Immature natural killer cell (primary cell): ENCODE data around the gene VPS26B. TPM values are rescaled to one million over a fixed set of nuclear protein-coding genes. Genes with fewer than 3 reads are reported as not detected.
A peak's percentile ranks its signal among the peaks of the same experiment; 100 is the strongest.
"Not testable (repeated sequence)": the region's sequence is repeated elsewhere in the genome, so short reads cannot be mapped to it uniquely, and the experiment has no call there.

ENCODE experiments used
- DNase-seq, 3 donors: peaks; one replicate each; pipeline ENCODE4 v3.0.0; 2022; ENCODE audit warnings: mixed read lengths in 1 of 3
- H3K27ac Mint-ChIP-seq, 6 donors: one replicate each; pipeline ENCODE4 v1.8.0; 2020; ENCODE audit warnings: mixed read lengths in 6 of 6, mild to moderate bottlenecking in 5 of 6, inconsistent platforms in 4 of 6, moderate library complexity in 3 of 6
- H3K27me3 Mint-ChIP-seq, 3 donors: one replicate each; pipeline ENCODE4 v1.8.0; 2020 to 2021; ENCODE audit warnings: low read depth in 3 of 3, mild to moderate bottlenecking in 3 of 3, mixed read lengths in 3 of 3, moderate library complexity in 3 of 3, inconsistent platforms in 1 of 3
- H3K36me3 Mint-ChIP-seq, 3 donors: one replicate each; pipeline ENCODE4 v1.8.0; 2020; ENCODE audit warnings: mixed read lengths in 3 of 3, inconsistent platforms in 2 of 3, mild to moderate bottlenecking in 2 of 3
- H3K4me1 Mint-ChIP-seq, 2 donors: one replicate each; pipeline ENCODE4 v1.8.0; 2020; ENCODE audit warnings: inconsistent platforms in 2 of 2, mild to moderate bottlenecking in 2 of 2, mixed read lengths in 2 of 2, moderate library complexity in 1 of 2
- H3K4me3 Mint-ChIP-seq, 5 donors: one replicate each; pipeline ENCODE4 v1.8.0; 2020; ENCODE audit warnings: mild to moderate bottlenecking in 5 of 5, mixed read lengths in 5 of 5, inconsistent platforms in 3 of 5, moderate library complexity in 3 of 5
- H3K9me3 Mint-ChIP-seq, 6 donors: one replicate each; pipeline ENCODE4 v1.8.0; 2020; ENCODE audit warnings: mild to moderate bottlenecking in 6 of 6, mixed read lengths in 6 of 6, inconsistent platforms in 4 of 6, moderate library complexity in 3 of 6
- polyA plus RNA-seq, 3 donors: library from polyadenylated mRNA; unstranded; fragments of 300-500 nt; fragmentation: Illumina TruSeq; gene quantifications; one replicate each; pipeline ENCODE4 v1.2.3, GENCODE V29; 2021

The VPS26B gene
- 100 to 1,000 TPM in 1 of 3 donors, 10 to 100 TPM in 2; 76.2 to 110 (median 78.1) TPM for polyA plus RNA-seq

DNA sequence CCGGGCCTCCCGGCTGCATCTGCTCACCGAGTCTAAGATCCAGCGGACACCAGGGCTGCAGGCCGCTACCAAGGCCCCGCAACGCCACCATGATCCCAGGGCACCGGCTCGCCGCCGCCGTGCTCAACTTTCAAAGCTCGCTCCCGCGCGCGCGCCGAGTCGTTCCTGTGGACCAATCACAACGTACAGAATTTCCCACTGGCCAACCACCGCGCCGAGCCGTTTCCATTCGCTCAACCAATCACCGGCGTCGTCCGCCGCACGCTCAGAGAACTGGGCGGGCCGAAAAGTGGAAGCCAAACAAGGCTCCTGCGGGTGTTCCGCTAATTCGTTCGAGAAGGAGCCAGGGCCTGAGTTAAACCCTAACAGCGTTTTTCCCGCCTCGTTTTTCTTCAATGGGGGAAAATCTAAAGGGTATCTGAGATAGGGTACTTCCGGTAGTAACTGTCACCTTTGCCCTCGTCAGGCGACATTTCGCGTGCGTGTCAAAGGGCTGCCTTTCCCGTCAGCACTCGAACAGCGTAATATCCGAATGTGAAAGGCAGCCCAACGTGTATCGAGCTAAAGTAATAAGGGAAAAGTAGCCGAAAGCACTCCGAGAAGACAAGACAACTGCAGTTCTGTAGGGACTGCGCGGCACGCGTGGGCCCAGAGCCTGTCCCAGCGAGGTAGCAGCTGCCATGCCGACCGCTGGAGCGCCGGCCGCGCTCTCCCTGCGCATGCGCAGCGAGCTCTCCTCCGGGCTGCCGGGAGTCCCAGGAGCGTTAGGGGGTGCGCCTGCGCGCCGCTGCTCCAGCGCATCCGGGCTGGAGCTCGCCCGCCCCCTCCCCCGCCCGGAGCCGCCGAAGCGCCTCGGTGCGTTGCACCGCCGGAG, at the start of gene VPS26B, which contains the start of gene NCAPD3:
VPS26B (plus strand) TSS at position 836 of the 874 bp plus-strand sequence. CDS start 452 bp downstream, outside the sequence.
NCAPD3 (minus strand) TSS at position 132 of the 874 bp plus-strand sequence; CDS start at position 91, 41 bp downstream.
- Mint-ChIP-seq H3K4me3 (peak within 1 kb of the TSS; percentile 96 to 97 (median 96)), H3K36me3 (peaks cover 3 to 15% (median 11%) of the 10 kb centered on the region in 3 donors), H3K4me1 (peaks cover 57 to 62% of the 10 kb centered on the region in 2 donors), H3K9me3 (no peaks in the 10 kb centered on the region), H3K27me3 (peaks cover 10 to 23% (median 13%) of the 10 kb centered on the region in 3 donors), H3K27ac (peak within 1 kb of the TSS; percentile 96 to 98 (median 97))
- peak; percentile 94 to 96 (median 96) for DNase-seq

DNA sequence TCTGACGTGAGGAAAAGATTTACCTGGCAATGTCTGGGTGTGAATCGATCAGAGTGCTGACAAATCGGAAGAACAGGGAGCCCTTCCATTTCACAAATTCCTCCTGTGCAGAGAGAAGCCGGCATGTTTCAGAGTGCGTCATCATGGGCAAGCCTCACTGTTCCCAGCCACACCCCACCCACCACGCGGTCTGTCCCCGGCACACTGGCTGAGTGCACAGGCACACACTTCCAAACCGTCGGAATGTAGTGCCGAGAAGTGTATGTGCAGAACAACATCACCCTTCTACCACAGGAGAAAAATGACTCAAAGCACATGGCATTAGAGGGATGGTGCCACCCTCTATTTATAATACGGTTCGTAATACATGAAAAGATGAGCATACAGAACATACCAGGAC, 48.2 kb upstream of the VPS26B start:
- H3K27me3 Mint-ChIP-seq = peaks cover 0 to 3% (median 1%) of the 10 kb centered on the region in 3 donors
- H3K36me3 Mint-ChIP-seq = peaks cover 22 to 53% (median 37%) of the 10 kb centered on the region in 3 donors
- H3K4me3 Mint-ChIP-seq = no peak overlapping the region
- no peak overlapping the region for H3K27ac Mint-ChIP-seq
- no peaks in the 10 kb centered on the region for H3K9me3 Mint-ChIP-seq
- no peaks in the 10 kb centered on the region for H3K4me1 Mint-ChIP-seq
- no peak for DNase-seq

DNA sequence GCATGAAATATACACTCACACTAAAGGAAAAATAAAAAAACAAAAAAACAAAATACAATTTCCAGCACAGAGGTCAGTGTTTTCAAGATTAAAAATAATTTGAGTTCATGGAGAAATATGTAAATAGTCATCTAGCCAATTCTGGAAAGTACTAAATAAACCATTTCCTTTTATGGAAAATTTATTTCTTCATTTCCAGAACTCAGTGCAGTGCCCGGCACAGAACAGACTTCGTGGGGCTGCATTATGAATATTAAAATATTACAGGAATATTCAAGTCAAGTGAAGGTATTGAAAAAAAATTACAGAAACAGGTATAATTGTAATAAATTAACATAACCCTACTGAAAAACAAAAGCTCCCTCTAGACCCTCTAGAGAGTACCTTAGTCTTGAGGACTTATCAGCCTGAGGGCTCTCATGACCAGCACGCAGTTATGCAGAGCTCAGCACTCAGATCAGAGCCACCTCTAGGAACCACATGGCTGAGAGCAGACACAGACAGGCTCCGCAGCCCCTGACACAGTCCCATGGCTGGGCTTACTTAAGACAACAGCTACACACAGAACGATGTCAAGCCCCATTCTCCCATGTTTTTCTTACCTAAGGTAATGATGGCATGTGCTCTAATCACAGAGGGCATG, 46.3 kb upstream of the VPS26B start:
- Mint-ChIP-seq H3K36me3 (peaks cover 26 to 56% (median 32%) of the 10 kb centered on the region in 3 donors), H3K4me3 (no peak overlapping the region), H3K4me1 (no peaks in the 10 kb centered on the region), H3K27ac (no peak overlapping the region), H3K27me3 (peaks cover 0 to 3% (median 0%) of the 10 kb centered on the region in 3 donors), H3K9me3 (no peaks in the 10 kb centered on the region)
- no peak for DNase-seq

DNA sequence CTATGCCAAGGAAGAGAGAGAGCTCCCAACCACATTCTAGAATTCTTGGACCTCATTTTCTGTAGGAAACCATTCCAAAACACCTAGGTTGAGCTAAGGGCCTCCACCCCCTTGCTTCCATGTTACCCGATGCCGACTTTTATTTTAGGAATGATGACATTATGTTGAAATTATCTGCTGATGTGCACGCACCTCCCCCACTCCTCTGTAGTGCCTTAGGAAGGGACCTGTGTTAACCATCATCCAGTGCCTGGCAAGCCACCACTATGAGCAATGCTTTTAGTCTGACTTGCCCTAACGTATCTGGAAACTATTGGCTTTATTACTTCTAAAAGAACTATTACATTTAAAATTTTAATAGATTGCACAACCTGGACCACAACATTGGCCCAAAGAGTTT, 42.8 kb upstream of the VPS26B start:
- no peak for DNase-seq
- no peak overlapping the region for H3K27ac Mint-ChIP-seq
- no peaks in the 10 kb centered on the region for H3K27me3 Mint-ChIP-seq
- no peaks in the 10 kb centered on the region for H3K4me1 Mint-ChIP-seq
- no peak overlapping the region for H3K4me3 Mint-ChIP-seq
- no peaks in the 10 kb centered on the region for H3K9me3 Mint-ChIP-seq
- peaks cover 25 to 62% (median 31%) of the 10 kb centered on the region in 3 donors for H3K36me3 Mint-ChIP-seq

DNA sequence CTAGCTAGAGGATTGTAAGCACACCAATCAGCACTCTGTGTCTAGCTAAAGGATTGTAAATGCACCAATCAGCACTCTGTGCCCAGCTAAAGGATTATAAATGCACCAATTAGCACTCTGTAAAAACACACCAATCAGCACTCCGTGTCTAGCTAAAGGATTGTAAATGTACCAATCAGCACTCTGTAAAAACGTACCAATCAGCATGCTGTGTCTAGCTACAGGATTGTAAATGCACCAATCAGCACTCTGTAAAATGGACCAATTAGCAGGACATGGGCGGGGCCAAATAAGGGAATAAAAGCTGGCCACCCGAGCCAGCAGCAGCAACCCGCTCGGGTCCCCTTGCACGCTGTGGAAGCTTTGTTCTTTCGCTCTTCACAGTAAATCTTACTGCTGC, 36.4 kb upstream of the VPS26B start:
- H3K9me3 Mint-ChIP-seq, DNase-seq, H3K4me3 Mint-ChIP-seq, H3K27ac Mint-ChIP-seq, H3K27me3 Mint-ChIP-seq, H3K4me1 Mint-ChIP-seq: not testable (repeated sequence)
- H3K36me3 Mint-ChIP-seq = peaks cover 45 to 75% (median 53%) of the 10 kb centered on the region in 3 donors

DNA sequence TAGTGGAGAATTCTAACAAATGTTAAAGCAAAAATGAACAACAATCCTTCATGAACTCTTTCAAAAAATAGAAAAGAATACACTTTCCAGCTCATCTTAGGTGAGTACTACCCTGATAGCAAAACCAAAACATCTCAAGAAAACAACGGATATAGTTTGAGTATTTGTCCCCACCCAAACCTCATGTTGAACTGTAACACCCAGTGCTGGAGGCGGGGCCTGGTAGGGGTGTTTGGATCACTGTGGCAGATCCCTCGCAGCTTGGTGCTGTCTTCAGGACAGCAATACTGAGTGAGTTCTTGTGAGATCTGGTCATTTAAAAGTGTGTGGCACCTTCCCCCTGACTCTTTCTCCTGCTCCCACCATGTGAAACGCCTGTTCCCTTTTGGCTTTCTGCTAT, 27.7 kb upstream of the VPS26B start:
- Mint-ChIP-seq H3K36me3 (peaks cover 29 to 65% (median 47%) of the 10 kb centered on the region in 3 donors), H3K27me3 (peaks cover 0 to 2% (median 0%) of the 10 kb centered on the region in 3 donors), H3K4me3 (peak overlapping the region; percentile 40 to 75 (median 67)), H3K4me1 (peaks cover 5 to 7% of the 10 kb centered on the region in 2 donors), H3K27ac (peak overlapping the region; percentile 56 to 91 (median 80)), H3K9me3 (no peaks in the 10 kb centered on the region)
- DNase-seq = peak in 2 of 3 donors; percentile 3 to 24

DNA sequence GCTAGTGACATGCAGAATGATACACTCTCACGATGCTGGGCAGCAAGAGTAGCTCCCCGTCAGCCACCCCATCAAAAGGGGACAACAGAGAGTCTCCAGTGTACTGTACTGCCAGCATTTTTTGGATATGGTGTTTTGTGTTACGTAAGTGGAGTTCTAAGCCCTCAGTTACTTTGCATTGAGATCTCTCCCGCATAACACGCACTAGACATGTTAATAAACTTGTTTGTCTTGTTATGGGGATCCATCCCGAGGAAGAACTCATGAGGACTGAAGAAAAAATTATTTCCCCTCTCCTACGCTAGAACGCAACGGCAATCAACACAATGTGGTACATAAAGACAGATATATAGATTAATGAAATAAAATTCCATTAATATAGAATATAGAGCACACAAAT, 24.9 kb upstream of the VPS26B start:
- no peaks in the 10 kb centered on the region for H3K27me3 Mint-ChIP-seq
- H3K27ac Mint-ChIP-seq = no peak overlapping the region
- no peaks in the 10 kb centered on the region for H3K9me3 Mint-ChIP-seq
- H3K4me1 Mint-ChIP-seq = peaks cover 5 to 7% of the 10 kb centered on the region in 2 donors
- no peak overlapping the region for H3K4me3 Mint-ChIP-seq
- no peak for DNase-seq
- H3K36me3 Mint-ChIP-seq = peaks cover 32 to 69% (median 46%) of the 10 kb centered on the region in 3 donors

DNA sequence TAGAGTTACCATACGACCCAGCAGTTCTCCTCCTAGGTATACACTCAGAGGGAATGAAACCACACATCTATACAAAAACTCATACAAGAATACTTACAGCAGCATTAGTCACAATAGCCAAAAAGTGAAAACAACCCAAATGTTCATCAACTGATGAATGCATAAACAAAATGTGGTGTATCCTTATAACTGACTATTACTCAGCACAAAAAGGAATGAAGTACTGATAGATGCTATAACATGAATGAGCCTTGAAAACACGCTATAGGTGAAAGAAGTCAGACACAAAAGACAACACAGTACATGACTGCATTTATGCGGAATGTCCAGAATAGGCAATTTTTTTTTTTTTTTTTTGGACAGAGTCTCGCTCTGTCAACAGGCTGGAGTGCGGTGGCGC, 23.8 kb upstream of the VPS26B start:
- H3K27ac Mint-ChIP-seq = no peak overlapping the region
- H3K4me1 Mint-ChIP-seq = peaks cover 5 to 7% of the 10 kb centered on the region in 2 donors
- no peak for DNase-seq
- no peak overlapping the region for H3K4me3 Mint-ChIP-seq
- H3K9me3 Mint-ChIP-seq = no peaks in the 10 kb centered on the region
- peaks cover 37 to 72% (median 46%) of the 10 kb centered on the region in 3 donors for H3K36me3 Mint-ChIP-seq
- H3K27me3 Mint-ChIP-seq = no peaks in the 10 kb centered on the region

DNA sequence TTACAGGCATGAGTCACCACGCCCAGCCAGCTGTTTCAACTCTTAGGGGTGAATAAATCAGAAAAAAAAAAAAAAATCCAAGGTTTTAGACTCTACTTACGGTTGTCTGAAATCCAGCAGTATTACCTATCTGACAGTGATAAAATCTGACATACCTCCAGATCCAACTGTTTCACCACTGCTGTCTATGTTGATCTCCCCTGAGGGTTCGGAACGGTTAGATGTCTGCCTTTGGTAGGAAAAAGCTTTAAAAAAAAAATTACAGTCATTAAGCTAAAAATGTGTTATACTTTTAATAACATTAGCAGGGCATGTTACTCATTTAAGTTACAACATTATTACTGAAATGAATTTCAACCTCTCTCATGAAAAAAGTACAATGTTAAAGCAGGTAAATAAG, 21.8 kb upstream of the VPS26B start:
- peaks cover 36 to 72% (median 43%) of the 10 kb centered on the region in 3 donors for H3K36me3 Mint-ChIP-seq

DNA sequence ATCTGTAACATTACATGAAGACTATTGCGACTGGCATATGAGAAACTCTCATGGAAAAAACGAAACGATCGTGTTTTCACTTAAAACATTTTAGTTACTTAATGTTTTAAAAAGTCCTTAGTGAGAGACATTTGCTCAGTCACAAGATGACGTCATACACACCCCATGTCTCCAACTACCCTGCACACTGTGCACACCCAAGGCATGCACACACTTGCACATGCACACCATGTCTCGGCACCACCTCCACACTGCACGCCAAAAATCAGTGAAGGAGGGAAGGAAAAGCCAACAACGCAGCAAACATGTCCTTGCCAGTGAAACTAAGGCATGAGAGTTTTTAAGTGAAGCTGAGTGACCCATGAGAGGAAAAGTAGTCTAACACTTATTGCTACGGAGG, 18.7 kb upstream of the VPS26B start:
- Mint-ChIP-seq H3K4me1 (no peaks in the 10 kb centered on the region), H3K27ac (no peak overlapping the region), H3K36me3 (peaks cover 19 to 58% (median 35%) of the 10 kb centered on the region in 3 donors), H3K27me3 (no peaks in the 10 kb centered on the region), H3K4me3 (no peak overlapping the region), H3K9me3 (no peaks in the 10 kb centered on the region)
- DNase-seq = no peak

More for the DNA sequence above, 21.8 kb upstream of the VPS26B start:
- no peaks in the 10 kb centered on the region for H3K9me3 Mint-ChIP-seq
- no peaks in the 10 kb centered on the region for H3K4me1 Mint-ChIP-seq
- DNase-seq = no peak
- H3K27me3 Mint-ChIP-seq = no peaks in the 10 kb centered on the region
- no peak overlapping the region for H3K4me3 Mint-ChIP-seq
- no peak overlapping the region for H3K27ac Mint-ChIP-seq

DNA sequence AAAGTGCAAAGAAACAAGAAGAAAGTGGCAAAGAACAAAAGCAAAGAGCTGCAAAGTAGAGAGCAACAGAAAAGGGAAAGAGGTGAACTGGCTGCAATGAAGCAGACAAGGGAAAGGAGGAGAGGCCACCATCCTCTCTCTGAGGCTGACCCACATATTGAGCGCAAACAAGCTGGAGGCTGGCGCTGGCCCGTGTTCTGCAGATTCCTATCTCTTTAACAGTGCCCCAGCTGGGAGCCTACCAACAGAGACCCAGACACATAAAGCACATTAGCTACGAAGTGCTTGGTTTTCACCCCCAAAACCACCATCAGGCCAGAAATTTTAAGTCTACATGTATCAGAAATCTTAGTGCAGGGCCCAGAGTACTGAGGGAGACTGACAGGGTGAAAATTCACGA, 18.3 kb upstream of the VPS26B start:
- H3K9me3 Mint-ChIP-seq = no peaks in the 10 kb centered on the region
- no peak overlapping the region for H3K4me3 Mint-ChIP-seq
- no peaks in the 10 kb centered on the region for H3K27me3 Mint-ChIP-seq
- peaks cover 18 to 55% (median 34%) of the 10 kb centered on the region in 3 donors for H3K36me3 Mint-ChIP-seq
- DNase-seq = no peak
- no peak overlapping the region for H3K27ac Mint-ChIP-seq
- no peaks in the 10 kb centered on the region for H3K4me1 Mint-ChIP-seq

DNA sequence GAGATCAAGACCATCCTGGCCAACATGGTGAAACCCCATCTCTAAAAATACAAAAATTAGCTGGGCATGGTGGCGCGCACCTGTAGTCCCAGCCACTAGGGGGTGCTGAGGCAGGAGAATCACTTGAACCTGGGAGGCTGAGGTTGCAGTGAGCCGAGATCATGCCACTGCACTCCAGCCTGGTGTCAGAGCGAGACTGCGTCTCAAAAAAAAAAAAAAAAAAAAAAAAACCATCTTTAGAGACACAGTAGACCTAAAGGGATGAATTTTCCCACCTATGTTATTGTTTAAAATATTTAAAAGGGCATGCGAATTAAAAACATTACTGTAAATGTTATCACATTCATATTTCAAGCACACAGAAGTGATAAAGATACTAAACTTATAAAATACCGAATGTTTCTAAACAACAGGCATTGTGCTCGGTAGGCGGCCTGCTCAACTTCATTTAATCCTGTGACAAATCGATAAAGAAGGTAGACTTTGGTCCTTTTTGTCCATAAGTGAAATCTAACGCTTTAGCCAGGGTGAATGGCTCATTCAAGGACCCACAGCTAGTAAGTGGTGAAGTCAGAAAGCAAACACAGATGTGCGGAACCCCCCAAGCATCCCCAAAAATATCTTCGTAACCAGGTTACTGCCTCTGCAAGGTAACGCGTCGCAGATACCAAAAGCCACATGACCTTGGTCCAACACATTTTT, 16.8 kb upstream of the VPS26B start:
- no peaks in the 10 kb centered on the region for H3K9me3 Mint-ChIP-seq
- peak; percentile 48 to 66 (median 56) for DNase-seq
- H3K27ac Mint-ChIP-seq = no peak overlapping the region
- H3K36me3 Mint-ChIP-seq = peaks cover 7 to 47% (median 24%) of the 10 kb centered on the region in 3 donors
- H3K27me3 Mint-ChIP-seq = no peaks in the 10 kb centered on the region
- no peak overlapping the region for H3K4me3 Mint-ChIP-seq
- no peaks in the 10 kb centered on the region for H3K4me1 Mint-ChIP-seq

DNA sequence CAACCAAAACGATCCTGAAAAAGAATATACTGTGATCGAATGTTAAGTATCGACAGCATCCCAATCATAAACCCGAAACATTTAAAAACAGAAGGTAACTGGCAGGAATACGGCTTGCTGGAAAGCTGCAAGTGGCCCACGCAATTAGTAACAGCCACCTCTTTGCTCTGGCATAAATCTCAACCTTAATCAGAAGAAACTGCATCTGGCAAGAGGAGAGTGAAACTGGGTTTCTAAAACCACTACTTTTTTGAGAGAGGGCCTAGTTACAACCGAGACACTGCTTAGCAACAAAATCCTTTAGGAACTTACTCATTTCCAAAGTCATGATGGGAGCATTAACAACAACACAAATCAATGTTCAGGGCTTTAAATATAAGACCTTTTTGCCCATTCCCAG, 8.6 kb upstream of the VPS26B start:
- H3K4me3 Mint-ChIP-seq = no peak overlapping the region
- H3K9me3 Mint-ChIP-seq = no peaks in the 10 kb centered on the region
- DNase-seq = no peak
- peaks cover 0 to 3% (median 0%) of the 10 kb centered on the region in 3 donors for H3K27me3 Mint-ChIP-seq
- peaks cover 18 to 25% (median 19%) of the 10 kb centered on the region in 3 donors for H3K36me3 Mint-ChIP-seq
- H3K27ac Mint-ChIP-seq = no peak overlapping the region
- no peaks in the 10 kb centered on the region for H3K4me1 Mint-ChIP-seq
